Dermis blood vessel endothelial cell (primary cell): ENCODE measurements around the gene OR2G6. TPM values are rescaled to one million over a fixed set of nuclear protein-coding genes. Genes with fewer than 3 reads are reported as not detected.

Experiments
- DNase-seq: peaks from one replicate; pipeline ENCODE4 v3.0.0; 2010
- total RNA-seq: library from RNA; depleted of rRNA; stranded (reverse); fragments of >200 nt; gene quantifications from 2 replicates; pipeline ENCODE4 v1.2.3, GENCODE V29; 2014

Gene OR2G6
- total RNA-seq, 1 donor from 2014 or later = not detected

DNA sequence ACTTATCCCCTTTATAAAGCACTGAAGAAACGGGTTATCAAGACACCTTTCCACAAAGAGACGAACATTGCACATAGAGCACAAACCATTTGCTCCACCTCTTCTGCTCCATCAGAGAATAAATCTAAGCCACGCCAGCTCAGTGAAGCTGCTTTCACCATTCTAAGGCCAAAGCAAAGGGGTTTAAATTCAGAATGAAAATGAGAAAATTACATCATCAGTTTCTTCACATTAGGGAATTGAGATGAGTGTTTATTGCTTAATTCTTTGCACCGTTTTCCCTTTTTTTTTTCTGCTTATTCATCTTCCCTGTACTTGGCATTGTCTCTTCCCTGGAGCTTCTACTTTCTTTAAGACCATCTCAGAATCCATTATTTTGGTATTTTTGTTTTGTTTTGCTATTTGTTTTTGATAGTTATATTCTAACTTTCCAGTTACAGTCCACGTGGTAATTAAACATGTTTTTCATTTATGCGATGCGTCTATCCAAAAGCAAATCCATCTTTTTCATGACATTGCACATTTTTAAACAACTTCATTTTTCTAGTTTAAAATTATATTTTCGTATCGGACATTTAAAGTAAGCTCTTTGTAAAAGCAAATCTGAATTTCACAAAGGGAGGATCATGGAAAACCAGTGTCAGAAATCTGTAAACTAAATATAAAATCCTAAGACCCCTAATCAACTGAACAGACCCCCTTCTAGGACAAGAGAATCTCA lies 68.5 kb downstream of the OR2G6 start:
- DNase-seq = no peak

Other genes starting within 250 kb of the OR2G6 start
- gene OR2T33, start 230.1 kb upstream of the OR2G6 start, total RNA-seq = not detected in 2 replicates
- not detected in 2 replicates for gene OR2T12, start 204.6 kb upstream of the OR2G6 start, total RNA-seq
- not detected in 2 replicates for gene OR2M7, start 183.5 kb upstream of the OR2G6 start, total RNA-seq
- gene OR14C36, start 159.3 kb upstream of the OR2G6 start, total RNA-seq = not detected in 2 replicates
- not detected in 2 replicates for gene OR2T4, start 146.4 kb upstream of the OR2G6 start, total RNA-seq
- gene OR2T6, start 132.3 kb upstream of the OR2G6 start, total RNA-seq = not detected in 2 replicates
- not detected in 2 replicates for gene OR2T1, start 105.0 kb upstream of the OR2G6 start, total RNA-seq
- not detected in 2 replicates for gene OR2T2, start 62.4 kb upstream of the OR2G6 start, total RNA-seq
- gene OR2T3, start 34.7 kb upstream of the OR2G6 start, total RNA-seq = not detected in 2 replicates
- not detected in 2 replicates for gene OR2T5, start 19.5 kb upstream of the OR2G6 start, total RNA-seq
- gene OR2T29, start 54.7 kb downstream of the OR2G6 start, total RNA-seq = not detected in 2 replicates
- not detected in 2 replicates for gene OR2T34, start 66.7 kb downstream of the OR2G6 start, total RNA-seq
- not detected in 2 replicates for gene OR2T10, start 89.6 kb downstream of the OR2G6 start, total RNA-seq
- gene OR2T11, start 127.0 kb downstream of the OR2G6 start, total RNA-seq = not detected in 2 replicates
- not detected in 2 replicates for gene OR2T35, start 137.2 kb downstream of the OR2G6 start, total RNA-seq
- gene OR2T27, start 147.5 kb downstream of the OR2G6 start, total RNA-seq = not detected in 2 replicates
- gene OR14I1, start 194.7 kb downstream of the OR2G6 start, total RNA-seq = not detected in 2 replicates
- 0.17 and 0.23 TPM in 2 replicates for gene LYPD8, start 247.7 kb downstream of the OR2G6 start, total RNA-seq